Stomach smooth muscle (tissue), 2 donors: ENCODE data around the gene RIC3.

ENCODE experiments used
- H3K27ac ChIP-seq: one replicate; pipeline ENCODE4 v1.7.0; 2013; ENCODE audit warnings: mild to moderate bottlenecking, low read length, inconsistent platforms
- H3K27me3 ChIP-seq, 2 donors: one replicate each; pipeline ENCODE4 v1.7.0; 2013; ENCODE audit warnings: low read length in 2 of 2; ENCODE audit not compliant: insufficient read depth in 2 of 2, control insufficient read depth in 1 of 2
- H3K36me3 ChIP-seq, 2 donors: one replicate each; pipeline ENCODE4 v1.7.0; 2013; ENCODE audit warnings: low read length in 2 of 2; ENCODE audit not compliant: control insufficient read depth in 2 of 2, insufficient read depth in 2 of 2
- H3K4me1 ChIP-seq: one replicate; pipeline ENCODE4 v1.7.0; 2013; ENCODE audit warnings: low read length; ENCODE audit not compliant: control insufficient read depth, insufficient read depth
- H3K4me3 ChIP-seq, 2 donors: one replicate each; pipeline ENCODE4 v1.7.0; 2013; ENCODE audit warnings: low read length in 2 of 2
- H3K9ac ChIP-seq, 2 donors: one replicate each; pipeline ENCODE4 v1.7.0; 2013; ENCODE audit warnings: low read length in 2 of 2, mild to moderate bottlenecking in 1 of 2
- H3K9me3 ChIP-seq, 2 donors: one replicate each; pipeline ENCODE4 v1.7.0; 2013; ENCODE audit warnings: low read length in 2 of 2; ENCODE audit not compliant: control insufficient read depth in 2 of 2
- donor health status: healthy.
- donor health status: Pancreatic carcinoma.

Gene RIC3

DNA sequence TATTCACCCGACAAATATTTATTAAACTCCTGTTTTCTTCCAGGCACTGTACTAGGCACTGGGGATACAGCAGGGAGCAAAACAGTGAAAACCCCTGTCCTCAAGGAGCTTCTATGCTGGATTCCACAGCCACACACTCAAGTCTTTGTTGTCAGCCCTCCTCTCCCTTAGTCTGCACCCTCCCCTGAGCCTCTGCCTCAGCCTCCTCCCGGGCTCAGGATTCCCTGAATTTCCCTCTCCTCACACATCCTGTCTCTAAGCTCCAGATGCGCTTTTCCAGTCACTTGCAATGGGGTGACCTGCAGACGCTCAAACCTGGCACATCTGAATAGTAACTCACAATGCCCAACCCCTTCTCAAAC, 101.3 kb downstream of the RIC3 start:
- H3K27ac ChIP-seq: no peak overlapping the region
- H3K4me1 ChIP-seq: peaks cover 51% of the 10 kb centered on the region
- no peaks in the 10 kb centered on the region for H3K9me3 ChIP-seq
- H3K36me3 ChIP-seq: no peaks in the 10 kb centered on the region
- H3K9ac ChIP-seq: no peak overlapping the region
- no peaks in the 10 kb centered on the region for H3K27me3 ChIP-seq
- H3K4me3 ChIP-seq: no peak overlapping the region

DNA sequence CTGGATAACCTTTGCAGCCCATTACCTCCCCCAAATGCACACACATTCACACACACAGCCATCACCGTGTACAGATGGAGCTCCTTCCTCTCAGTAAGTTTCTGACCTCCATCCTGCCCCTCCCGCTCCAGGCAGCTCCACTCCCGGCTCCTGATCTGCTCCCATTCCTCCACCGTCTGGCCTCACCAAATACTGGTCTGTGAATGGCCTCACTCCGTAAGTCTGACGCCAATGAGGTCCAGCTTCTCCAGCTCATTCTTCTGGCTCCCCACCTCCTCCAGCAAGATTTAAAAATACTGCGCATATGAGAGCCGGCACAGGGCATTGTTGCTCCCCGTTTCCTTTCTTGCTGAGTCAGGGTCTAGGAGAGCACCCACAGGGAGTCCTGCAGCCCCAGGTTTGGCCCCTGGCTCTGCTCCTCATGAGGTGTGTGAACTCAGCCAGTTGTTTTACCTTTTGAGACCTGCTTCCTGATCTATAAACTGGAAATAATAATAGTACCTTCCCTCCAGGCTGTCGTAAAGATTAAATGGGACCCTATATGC, 101.8 kb downstream of the RIC3 start:
- no peak overlapping the region for H3K9ac ChIP-seq
- no peak overlapping the region for H3K27ac ChIP-seq
- H3K27me3 ChIP-seq: no peaks in the 10 kb centered on the region
- peaks cover 56% of the 10 kb centered on the region for H3K4me1 ChIP-seq
- no peaks in the 10 kb centered on the region for H3K36me3 ChIP-seq
- H3K4me3 ChIP-seq: no peak overlapping the region
- H3K9me3 ChIP-seq: no peaks in the 10 kb centered on the region

- Histone ChIP-seq H3K9me3 (no peaks in the 10 kb centered on the region), H3K9ac (no peak overlapping the region), H3K4me3 (no peak overlapping the region), H3K4me1 (peaks cover 60% of the 10 kb centered on the region), H3K27me3 (no peaks in the 10 kb centered on the region), H3K27ac (peak overlapping the region; percentile 41), H3K36me3 (no peaks in the 10 kb centered on the region)
Observed at GRCh38 chr11:8066036-8066910, 102.6 kb downstream of the RIC3 start.

DNA sequence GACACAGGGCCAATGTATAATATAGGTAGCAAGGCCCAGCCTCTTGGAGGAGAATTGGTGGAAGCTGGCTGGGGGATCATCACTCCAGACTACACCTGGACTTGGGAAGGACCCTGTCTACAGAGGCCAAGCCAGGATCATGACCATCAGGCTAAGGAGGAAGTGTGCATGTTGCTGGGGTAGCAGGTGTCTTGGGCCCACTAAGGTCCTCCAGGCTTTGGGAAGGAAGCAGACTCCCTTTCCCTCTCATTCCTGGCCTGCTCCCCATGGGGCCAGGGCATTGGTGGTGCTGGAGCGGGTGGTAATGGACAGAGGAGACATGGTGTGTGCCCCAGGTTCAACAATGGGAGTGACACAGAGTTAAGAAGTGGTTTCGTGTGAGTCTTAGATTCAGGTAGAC, 103.8 kb downstream of the RIC3 start:
- Histone ChIP-seq H3K27ac (no peak overlapping the region), H3K9ac (no peak overlapping the region), H3K36me3 (no peaks in the 10 kb centered on the region), H3K4me3 (no peak overlapping the region), H3K4me1 (peaks cover 57% of the 10 kb centered on the region), H3K27me3 (no peaks in the 10 kb centered on the region), H3K9me3 (no peaks in the 10 kb centered on the region)

DNA sequence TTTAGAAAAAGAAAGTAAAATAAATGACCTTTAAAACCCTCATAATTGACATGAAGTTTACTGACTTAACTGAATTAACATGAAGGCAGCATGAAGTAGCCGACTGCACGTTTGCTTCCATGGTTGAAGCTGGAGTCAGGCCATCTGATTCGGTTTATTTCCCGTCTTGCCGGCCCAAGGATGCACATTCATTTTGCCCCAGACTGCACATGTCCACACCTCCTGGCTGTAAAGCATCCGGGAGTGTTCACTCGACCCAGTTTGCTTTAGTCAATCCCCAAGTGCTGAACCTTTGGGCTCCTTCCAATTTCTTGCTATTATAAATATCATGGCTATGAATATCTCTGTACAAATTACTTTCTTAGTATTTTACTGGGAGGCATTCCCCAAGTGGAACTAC, 105.5 kb downstream of the RIC3 start:
- Histone ChIP-seq H3K27me3 (no peaks in the 10 kb centered on the region), H3K4me1 (peaks cover 55% of the 10 kb centered on the region), H3K4me3 (peak overlapping the region in 1 of 2 donors; percentile 40), H3K27ac (no peak overlapping the region), H3K9ac (no peak overlapping the region), H3K36me3 (no peaks in the 10 kb centered on the region), H3K9me3 (no peaks in the 10 kb centered on the region)

GRCh38 chr11:8062781-8063257, 106.0 kb downstream of the RIC3 start:
- H3K9me3 ChIP-seq: no peaks in the 10 kb centered on the region
- no peaks in the 10 kb centered on the region for H3K36me3 ChIP-seq
- H3K9ac ChIP-seq: peak overlapping the region in 1 of 2 donors; percentile 49
- H3K27me3 ChIP-seq: no peaks in the 10 kb centered on the region
- H3K4me3 ChIP-seq: peak overlapping the region in 1 of 2 donors; percentile 23
- H3K4me1 ChIP-seq: peaks cover 53% of the 10 kb centered on the region
- no peak overlapping the region for H3K27ac ChIP-seq

DNA sequence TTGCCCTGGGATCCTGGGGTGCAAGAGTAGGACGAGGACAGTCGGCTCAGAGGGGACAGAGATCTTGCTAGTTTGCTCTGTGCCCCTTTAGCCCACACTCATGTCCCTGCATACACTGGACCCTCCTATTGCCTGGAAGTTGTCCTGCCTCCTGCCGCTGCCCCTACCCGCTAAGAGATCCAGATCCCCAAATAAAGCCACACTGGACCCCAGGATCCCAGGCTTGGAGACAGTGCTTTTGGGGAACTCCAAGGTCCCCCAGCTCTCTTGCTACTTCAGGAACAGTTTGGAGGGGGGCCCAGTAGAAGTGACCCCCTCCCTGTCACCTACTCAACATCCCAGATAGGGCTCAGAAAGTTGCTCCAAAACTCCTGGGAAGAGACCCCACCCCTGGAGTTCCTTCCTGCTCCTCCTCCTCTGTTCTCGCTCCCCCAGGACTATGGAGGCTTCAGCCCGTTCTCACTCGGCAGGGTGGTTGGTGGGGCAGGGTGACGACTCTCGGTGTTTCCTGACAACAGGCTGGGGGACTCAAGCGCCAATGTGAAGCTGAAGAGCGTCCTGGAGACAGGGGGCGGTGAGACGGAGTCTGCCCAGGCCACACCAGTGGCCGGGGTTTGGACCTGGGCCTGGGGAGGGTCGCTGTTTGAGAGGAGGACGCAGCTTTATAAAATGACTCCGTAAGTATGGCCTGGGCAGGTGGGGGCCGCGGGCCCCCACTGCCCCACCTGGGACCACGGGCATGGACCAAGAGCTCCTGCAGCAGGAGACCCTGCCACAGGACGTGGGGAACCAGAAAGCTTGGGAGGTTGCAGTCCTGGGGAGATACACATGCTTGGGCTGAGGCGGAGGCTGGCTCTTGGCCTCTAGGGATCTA, 107.0 kb downstream of the RIC3 start:
- no peaks in the 10 kb centered on the region for H3K9me3 ChIP-seq
- H3K36me3 ChIP-seq: no peaks in the 10 kb centered on the region
- H3K4me3 ChIP-seq: no peak overlapping the region
- no peak overlapping the region for H3K27ac ChIP-seq
- no peaks in the 10 kb centered on the region for H3K27me3 ChIP-seq
- no peak overlapping the region for H3K9ac ChIP-seq
- H3K4me1 ChIP-seq: peaks cover 61% of the 10 kb centered on the region

DNA sequence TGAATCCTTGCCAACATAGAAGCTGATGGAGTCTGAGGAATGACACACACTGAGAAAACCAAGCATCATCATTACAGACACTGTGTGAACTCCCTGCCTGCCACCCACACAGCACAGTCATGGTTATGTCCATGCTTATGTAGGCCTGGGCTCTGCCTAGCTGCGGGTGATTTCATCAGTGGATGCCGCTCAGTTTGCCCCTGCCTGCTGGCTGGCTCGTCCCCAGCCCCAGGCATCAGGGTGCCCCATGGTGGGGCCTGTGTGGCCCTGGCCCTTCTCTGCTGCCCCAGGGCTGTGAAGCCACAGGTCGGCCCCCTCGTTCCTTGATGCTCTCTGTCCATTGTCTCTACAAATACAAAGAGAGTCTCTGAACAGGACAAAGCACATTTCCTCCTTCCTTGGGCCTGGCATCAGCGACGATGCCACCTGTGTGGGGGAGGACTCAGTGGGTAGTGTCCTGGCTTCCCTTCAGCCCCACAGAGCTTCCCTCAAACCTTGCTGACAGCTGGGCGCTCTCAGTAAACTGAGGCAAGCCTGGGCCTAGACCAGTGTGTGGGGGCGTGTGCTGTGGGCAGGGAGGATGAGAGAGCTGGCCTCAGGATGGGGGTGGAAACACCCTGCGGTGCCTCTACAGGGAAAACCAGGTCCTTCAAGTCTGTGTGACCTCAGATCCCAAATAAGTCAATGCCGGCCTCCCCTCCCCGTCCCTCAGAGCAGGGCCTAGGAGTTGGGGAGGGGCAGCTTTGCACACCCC, 107.8 kb downstream of the RIC3 start:
- Histone ChIP-seq H3K9ac (no peak overlapping the region), H3K27me3 (no peaks in the 10 kb centered on the region), H3K4me1 (peaks cover 55% of the 10 kb centered on the region), H3K9me3 (no peaks in the 10 kb centered on the region), H3K36me3 (no peaks in the 10 kb centered on the region), H3K4me3 (no peak overlapping the region), H3K27ac (no peak overlapping the region)

- H3K36me3 ChIP-seq: no peaks in the 10 kb centered on the region
- no peak overlapping the region for H3K9ac ChIP-seq
- H3K9me3 ChIP-seq: no peaks in the 10 kb centered on the region
- H3K4me1 ChIP-seq: peaks cover 51% of the 10 kb centered on the region
- H3K27ac ChIP-seq: no peak overlapping the region
- H3K4me3 ChIP-seq: no peak overlapping the region
- no peaks in the 10 kb centered on the region for H3K27me3 ChIP-seq
Observed at GRCh38 chr11:8060146-8060719, 108.6 kb downstream of the RIC3 start.

- no peaks in the 10 kb centered on the region for H3K27me3 ChIP-seq
- no peak overlapping the region for H3K4me3 ChIP-seq
- H3K27ac ChIP-seq: no peak overlapping the region
- no peak overlapping the region for H3K9ac ChIP-seq
- peaks cover 50% of the 10 kb centered on the region for H3K4me1 ChIP-seq
- H3K9me3 ChIP-seq: no peaks in the 10 kb centered on the region
- no peaks in the 10 kb centered on the region for H3K36me3 ChIP-seq
Observed at GRCh38 chr11:8059571-8060011, 109.2 kb downstream of the RIC3 start.
